ENCODE data around the gene LAMTOR4. TPM values are rescaled to one million over a fixed set of nuclear protein-coding genes. Genes with fewer than 3 reads are reported as not detected.

The LAMTOR4 gene
- total and polyA plus RNA-seq, 3 experiments from 2014 or later = 125 to 386 (median 130) TPM

DNA sequence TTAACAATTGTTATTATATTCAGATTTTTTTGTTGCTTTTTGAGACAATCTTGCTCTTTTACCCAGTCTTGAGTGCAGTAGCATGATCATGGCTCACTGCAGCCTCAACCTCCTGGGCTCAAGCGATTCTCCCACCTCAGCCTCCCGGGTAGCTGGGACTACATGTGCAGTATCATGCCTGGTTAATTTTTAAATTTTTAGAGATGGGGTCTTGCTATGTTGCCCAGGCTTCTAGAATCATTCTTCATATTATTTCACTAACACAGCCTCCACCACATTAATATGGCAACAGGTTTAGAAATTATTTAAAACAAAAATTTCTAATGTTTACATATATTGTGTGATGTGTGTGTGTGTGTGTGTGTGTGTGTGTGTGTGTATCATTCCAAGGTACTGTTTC, 1.4 kb upstream of the LAMTOR4 start:
- peak overlapping the region in 1 of 7 donors; percentile 78 for H3K4me3 Mint-ChIP-seq
- Histone ChIP-seq H3K4me1 (ENCODE audit: insufficient read depth, low read length) (peaks cover 23% of the 10 kb centered on the region), H3K27me3 (ENCODE audit: insufficient read depth, low read length, poor library complexity, severe bottlenecking) (no peaks in the 10 kb centered on the region), H3K36me3 (ENCODE audit: insufficient read depth, low read length) (no peaks in the 10 kb centered on the region), H3K27ac (ENCODE audit: low read depth, low read length) (no peak overlapping the region), H3K4me3 (ENCODE audit: low read length) (no peak overlapping the region), H3K9me3 (ENCODE audit: low read length) (no peaks in the 10 kb centered on the region)
- H3K4me1 Mint-ChIP-seq = peaks cover 23 to 34% (median 29%) of the 10 kb centered on the region in 3 donors
- DNase-seq = no peak
- ChIA-PET CTCF (interaction anchor here (1.4 to 2.9 kb wide), 4 partner anchors 11 to 71 kb away, joined by 3 to 23 read pairs (median 4); no protein-coding TSS in a partner anchor), POLR2A (interaction anchor here (0.7 to 2.6 kb wide), 2 partner anchors 11 to 97 kb away, joined by 5 to 23 read pairs; partner anchors contain the start of gene TRAPPC14)
- H3K9me3 Mint-ChIP-seq = no peaks in the 10 kb centered on the region
- peak overlapping the region in 2 of 8 donors; percentile 58 to 85 for H3K27ac Mint-ChIP-seq
- no peaks in the 10 kb centered on the region for H3K27me3 Mint-ChIP-seq
- peaks cover 0 to 24% (median 8%) of the 10 kb centered on the region in 3 donors for H3K36me3 Mint-ChIP-seq

GRCh38 chr7:100148225-100148558, 526 bp upstream of the LAMTOR4 start:
- no peak for DNase-seq
- peak overlapping the region; percentile 83 for H3K4me3 ChIP-seq (ENCODE audit: low read length)
- Mint-ChIP-seq H3K4me3 (peak overlapping the region; percentile 82 to 99 (median 95)), H3K27me3 (no peaks in the 10 kb centered on the region), H3K4me1 (peaks cover 27 to 39% (median 37%) of the 10 kb centered on the region in 3 donors), H3K9me3 (no peaks in the 10 kb centered on the region), H3K36me3 (peaks cover 0 to 33% (median 13%) of the 10 kb centered on the region in 3 donors), H3K27ac (peak overlapping the region; percentile 85 to 99 (median 96))
- H3K36me3 ChIP-seq (ENCODE audit: insufficient read depth, low read length) = no peaks in the 10 kb centered on the region
- ChIA-PET POLR2A (interaction anchor here (0.6 to 2.6 kb wide), 12 partner anchors 8 to 524 kb away, joined by 3 to 23 read pairs (median 5); partner anchors contain the start of genes GAL3ST4, GPC2, MBLAC1 and STAG3), CTCF (interaction anchor here (0.6 to 2.9 kb wide), 9 partner anchors 11 to 70 kb away, joined by 3 to 23 read pairs (median 3); partner anchors contain the start of genes GPC2, STAG3 and TRAPPC14)
- peak overlapping the region; percentile 87 for H3K27ac ChIP-seq (ENCODE audit: low read depth, low read length)
- no peaks in the 10 kb centered on the region for H3K9me3 ChIP-seq (ENCODE audit: low read length)
- no peaks in the 10 kb centered on the region for H3K27me3 ChIP-seq (ENCODE audit: insufficient read depth, low read length, poor library complexity, severe bottlenecking)
- H3K4me1 ChIP-seq (ENCODE audit: insufficient read depth, low read length) = peaks cover 29% of the 10 kb centered on the region

- Histone ChIP-seq H3K9me3 (ENCODE audit: low read length) (no peaks in the 10 kb centered on the region), H3K4me1 (ENCODE audit: insufficient read depth, low read length) (peaks cover 49% of the 10 kb centered on the region), H3K27me3 (ENCODE audit: insufficient read depth, low read length, poor library complexity, severe bottlenecking) (no peaks in the 10 kb centered on the region), H3K27ac (ENCODE audit: low read depth, low read length) (no peak overlapping the region), H3K36me3 (ENCODE audit: insufficient read depth, low read length) (peaks cover 13% of the 10 kb centered on the region), H3K4me3 (ENCODE audit: low read length) (no peak overlapping the region)
- Mint-ChIP-seq H3K4me1 (peaks cover 44 to 80% (median 69%) of the 10 kb centered on the region in 3 donors), H3K9me3 (no peaks in the 10 kb centered on the region), H3K27ac (peak overlapping the region in 7 of 8 donors; percentile 13 to 81 (median 75)), H3K4me3 (peak overlapping the region in 2 of 7 donors; percentile 13 to 15), H3K27me3 (no peaks in the 10 kb centered on the region), H3K36me3 (peaks cover 0 to 72% (median 13%) of the 10 kb centered on the region in 3 donors)
- ChIA-PET CTCF (no interaction called here), POLR2A (interaction anchor here (0.5 to 1.1 kb wide), 2 partner anchors 23 to 67 kb away, joined by 3 read pairs; no protein-coding TSS in a partner anchor)
- no peak for DNase-seq
Measured at GRCh38 chr7:100152404-100152803, 3.7 kb downstream of the LAMTOR4 start.

DNA sequence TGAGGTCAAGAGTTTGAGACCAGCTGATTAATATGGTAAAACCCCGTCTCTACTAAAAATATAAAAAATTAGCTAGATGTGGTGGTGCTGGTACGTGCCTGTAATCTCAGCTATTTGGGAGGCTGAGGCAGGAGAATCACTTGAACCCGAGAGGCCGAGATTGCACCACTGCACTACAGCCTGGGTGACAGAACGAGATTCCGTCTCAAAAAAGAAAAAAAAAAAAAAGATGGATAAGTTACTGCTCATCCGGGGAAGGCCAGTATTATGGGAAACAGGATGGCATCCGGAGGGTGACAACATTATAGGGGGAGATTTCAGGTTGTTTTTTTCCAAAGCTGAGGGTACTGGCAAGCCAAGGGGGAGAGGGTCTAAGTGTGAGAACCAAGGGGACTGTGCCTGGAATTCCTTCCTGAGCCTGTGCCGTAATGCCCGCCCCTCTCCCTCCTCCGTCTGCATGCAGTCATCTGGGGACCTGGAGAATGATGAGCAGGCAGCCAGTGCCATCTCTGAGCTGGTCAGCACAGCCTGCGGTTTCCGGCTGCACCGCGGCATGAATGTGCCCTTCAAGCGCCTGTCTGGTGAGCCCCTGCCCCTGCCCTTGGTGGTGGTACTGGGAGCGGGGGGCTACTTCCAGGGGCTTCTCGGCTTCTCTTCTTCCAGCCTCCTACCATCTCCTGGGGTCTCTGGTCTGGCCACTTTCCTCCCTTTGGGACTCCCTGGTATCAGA, 4.4 kb downstream of the LAMTOR4 start:
- ChIA-PET CTCF (no interaction called here), POLR2A (interaction anchor here (1.0 kb wide), 1 partner anchor 10 kb away, joined by 3 read pairs; no protein-coding TSS in a partner anchor)
- Histone ChIP-seq H3K27ac (ENCODE audit: low read depth, low read length) (no peak overlapping the region), H3K4me3 (ENCODE audit: low read length) (no peak overlapping the region), H3K9me3 (ENCODE audit: low read length) (no peaks in the 10 kb centered on the region), H3K4me1 (ENCODE audit: insufficient read depth, low read length) (peaks cover 51% of the 10 kb centered on the region), H3K36me3 (ENCODE audit: insufficient read depth, low read length) (peaks cover 13% of the 10 kb centered on the region), H3K27me3 (ENCODE audit: insufficient read depth, low read length, poor library complexity, severe bottlenecking) (no peaks in the 10 kb centered on the region)
- Mint-ChIP-seq H3K4me3 (peak overlapping the region in 1 of 7 donors; percentile 77), H3K9me3 (no peaks in the 10 kb centered on the region), H3K36me3 (peaks cover 0 to 76% (median 13%) of the 10 kb centered on the region in 3 donors), H3K27ac (peak overlapping the region in 4 of 8 donors; percentile 13 to 79 (median 42)), H3K4me1 (peaks cover 48 to 81% (median 73%) of the 10 kb centered on the region in 3 donors), H3K27me3 (no peaks in the 10 kb centered on the region)
- no peak for DNase-seq

GRCh38 chr7:100153708-100154535, 5.2 kb downstream of the LAMTOR4 start:
- Mint-ChIP-seq H3K4me1 (peaks cover 42 to 77% (median 64%) of the 10 kb centered on the region in 3 donors), H3K36me3 (peaks cover 0 to 72% (median 13%) of the 10 kb centered on the region in 3 donors), H3K27ac (peak overlapping the region in 6 of 8 donors; percentile 6 to 82 (median 40)), H3K9me3 (no peaks in the 10 kb centered on the region), H3K4me3 (peak overlapping the region in 2 of 7 donors; percentile 44 to 77), H3K27me3 (no peaks in the 10 kb centered on the region)
- Histone ChIP-seq H3K27ac (ENCODE audit: low read depth, low read length) (no peak overlapping the region), H3K27me3 (ENCODE audit: insufficient read depth, low read length, poor library complexity, severe bottlenecking) (no peaks in the 10 kb centered on the region), H3K9me3 (ENCODE audit: low read length) (no peaks in the 10 kb centered on the region), H3K4me1 (ENCODE audit: insufficient read depth, low read length) (peaks cover 51% of the 10 kb centered on the region), H3K4me3 (ENCODE audit: low read length) (no peak overlapping the region), H3K36me3 (ENCODE audit: insufficient read depth, low read length) (peaks cover 13% of the 10 kb centered on the region)
- ChIA-PET POLR2A (interaction anchor here (1.0 kb wide), 1 partner anchor 9 kb away, joined by 3 read pairs; no protein-coding TSS in a partner anchor), CTCF (interaction anchor here (6.1 kb wide), 1 partner anchor 13 kb away, joined by 22 read pairs; the partner anchor contains the start of gene GAL3ST4)
- DNase-seq = no peak

- POLR2A ChIA-PET = no interaction called here
- Mint-ChIP-seq H3K36me3 (peaks cover 0 to 67% (median 13%) of the 10 kb centered on the region in 3 donors), H3K4me3 (peak overlapping the region in 2 of 7 donors; percentile 56 to 84), H3K27me3 (no peaks in the 10 kb centered on the region), H3K4me1 (peaks cover 40 to 76% (median 64%) of the 10 kb centered on the region in 3 donors), H3K27ac (peak overlapping the region in 2 of 8 donors; percentile 68 to 71), H3K9me3 (no peaks in the 10 kb centered on the region)
- H3K27me3 ChIP-seq (ENCODE audit: insufficient read depth, low read length, poor library complexity, severe bottlenecking) = no peaks in the 10 kb centered on the region
- H3K4me1 ChIP-seq (ENCODE audit: insufficient read depth, low read length) = peaks cover 53% of the 10 kb centered on the region
- CTCF ChIA-PET = interaction anchor here (0.8 to 6.1 kb wide), 2 partner anchors 12 to 22 kb away, joined by 3 to 22 read pairs; partner anchors contain the start of gene GAL3ST4
- no peak overlapping the region for H3K27ac ChIP-seq (ENCODE audit: low read depth, low read length)
- no peak overlapping the region for H3K4me3 ChIP-seq (ENCODE audit: low read length)
- H3K9me3 ChIP-seq (ENCODE audit: low read length) = no peaks in the 10 kb centered on the region
- DNase-seq = no peak
- H3K36me3 ChIP-seq (ENCODE audit: insufficient read depth, low read length) = peaks cover 13% of the 10 kb centered on the region
Measured at GRCh38 chr7:100154651-100155491, 6.2 kb downstream of the LAMTOR4 start.

Measured in CD8-positive, alpha-beta memory T cell (primary cell).